GM13977 (cell line): Measurements from ENCODE around the gene TBC1D7.

Experiments used
- DNase-seq: peaks from one replicate; pipeline ENCODE4 v3.0.0; 2012; ENCODE audit warnings: low spot score
- in situ Hi-C: fragments of 300-500 bp; cut with MboI; formaldehyde crosslinking; loops from one replicate; pipeline ENCODE4 v1.12.0; 2022; ENCODE audit warnings: low sequenced_read_pairs, low pct_unique_long_range_greater_than_20kb, mixed read lengths, inconsistent platforms; ENCODE audit not compliant: unreplicated experiment
- TF ChIP-seq, protein P1 (sequence below): IDR thresholded peaks from 2 replicates; pipeline ENCODE4 v1.5.1; 2012; ENCODE audit warnings: mild to moderate bottlenecking, control low read depth; ENCODE audit not compliant: insufficient read depth; ENCODE audit errors: extremely low read depth, missing control alignments

The TBC1D7 gene

DNA sequence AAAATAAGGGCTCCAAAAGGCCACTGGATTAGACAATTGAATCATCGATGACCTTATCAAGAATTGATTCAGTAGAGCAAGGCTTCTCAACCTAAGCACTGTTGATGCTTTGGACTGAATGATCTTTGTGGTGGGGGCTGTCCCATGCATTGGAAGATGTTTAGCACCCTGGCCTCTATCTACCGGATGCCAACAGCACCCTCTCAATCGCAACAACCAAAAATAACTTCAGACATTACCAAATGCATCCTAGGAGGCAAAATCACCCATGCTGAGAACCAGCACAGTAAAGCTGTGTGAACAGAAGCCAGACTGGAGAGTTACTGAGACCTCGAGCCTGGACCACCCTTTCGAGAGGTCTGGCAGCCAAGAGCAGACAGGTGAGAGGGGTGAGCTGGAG, 67.5 kb downstream of the TBC1D7 start:
- DNase-seq = no peak
- TF ChIP-seq, protein P1, sequence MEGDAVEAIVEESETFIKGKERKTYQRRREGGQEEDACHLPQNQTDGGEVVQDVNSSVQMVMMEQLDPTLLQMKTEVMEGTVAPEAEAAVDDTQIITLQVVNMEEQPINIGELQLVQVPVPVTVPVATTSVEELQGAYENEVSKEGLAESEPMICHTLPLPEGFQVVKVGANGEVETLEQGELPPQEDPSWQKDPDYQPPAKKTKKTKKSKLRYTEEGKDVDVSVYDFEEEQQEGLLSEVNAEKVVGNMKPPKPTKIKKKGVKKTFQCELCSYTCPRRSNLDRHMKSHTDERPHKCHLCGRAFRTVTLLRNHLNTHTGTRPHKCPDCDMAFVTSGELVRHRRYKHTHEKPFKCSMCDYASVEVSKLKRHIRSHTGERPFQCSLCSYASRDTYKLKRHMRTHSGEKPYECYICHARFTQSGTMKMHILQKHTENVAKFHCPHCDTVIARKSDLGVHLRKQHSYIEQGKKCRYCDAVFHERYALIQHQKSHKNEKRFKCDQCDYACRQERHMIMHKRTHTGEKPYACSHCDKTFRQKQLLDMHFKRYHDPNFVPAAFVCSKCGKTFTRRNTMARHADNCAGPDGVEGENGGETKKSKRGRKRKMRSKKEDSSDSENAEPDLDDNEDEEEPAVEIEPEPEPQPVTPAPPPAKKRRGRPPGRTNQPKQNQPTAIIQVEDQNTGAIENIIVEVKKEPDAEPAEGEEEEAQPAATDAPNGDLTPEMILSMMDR = no peak
- in situ Hi-C loops = no loop called here

DNA sequence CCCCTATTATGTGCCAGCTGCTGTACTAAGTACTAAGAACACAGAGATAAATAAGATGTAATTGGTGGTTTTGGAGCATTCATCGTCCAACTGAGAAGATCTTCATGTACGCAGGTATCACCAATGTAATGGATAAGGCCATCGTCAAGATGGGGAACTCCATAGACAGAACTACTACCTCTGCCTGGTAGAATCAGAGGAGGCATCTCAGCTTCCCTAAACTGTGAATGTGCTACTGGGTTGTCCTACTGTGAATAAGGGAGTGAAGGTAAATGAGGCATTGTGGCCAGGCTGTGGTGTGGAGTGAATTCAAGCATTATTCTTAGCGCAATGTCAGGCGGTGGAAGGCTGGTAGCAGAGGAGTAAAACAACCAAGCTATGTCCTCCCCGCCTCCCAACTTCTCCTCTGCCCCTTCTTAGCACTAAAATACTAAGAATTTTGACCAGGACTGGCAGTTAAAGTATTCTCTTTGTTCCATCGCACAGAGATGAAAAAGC, 68.2 kb downstream of the TBC1D7 start:
- no peak for DNase-seq
- TF ChIP-seq, protein P1 = no peak
- in situ Hi-C loops = no loop called here

DNA sequence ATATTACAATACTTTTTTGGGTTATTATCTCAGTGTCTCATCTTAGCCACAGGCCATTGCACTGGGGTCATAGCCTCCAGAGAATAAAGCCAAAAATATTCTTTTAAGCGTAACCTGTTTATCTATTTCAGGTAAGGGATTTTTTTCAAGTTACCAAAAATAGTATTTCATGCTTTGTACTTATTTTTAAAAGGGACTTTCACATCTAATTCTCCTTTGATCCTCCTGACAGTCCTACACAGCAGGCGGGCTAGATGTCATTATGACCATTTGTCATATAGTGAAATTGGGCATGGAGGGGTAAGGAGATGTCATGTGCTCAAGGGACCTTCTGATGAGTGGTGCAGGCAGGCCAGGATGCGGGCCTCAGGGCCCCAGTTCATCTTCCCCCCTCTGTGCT, 68.9 kb downstream of the TBC1D7 start:
- DNase-seq = peak; percentile 61
- TF ChIP-seq, protein P1 = no peak
- in situ Hi-C loops = no loop called here

DNA sequence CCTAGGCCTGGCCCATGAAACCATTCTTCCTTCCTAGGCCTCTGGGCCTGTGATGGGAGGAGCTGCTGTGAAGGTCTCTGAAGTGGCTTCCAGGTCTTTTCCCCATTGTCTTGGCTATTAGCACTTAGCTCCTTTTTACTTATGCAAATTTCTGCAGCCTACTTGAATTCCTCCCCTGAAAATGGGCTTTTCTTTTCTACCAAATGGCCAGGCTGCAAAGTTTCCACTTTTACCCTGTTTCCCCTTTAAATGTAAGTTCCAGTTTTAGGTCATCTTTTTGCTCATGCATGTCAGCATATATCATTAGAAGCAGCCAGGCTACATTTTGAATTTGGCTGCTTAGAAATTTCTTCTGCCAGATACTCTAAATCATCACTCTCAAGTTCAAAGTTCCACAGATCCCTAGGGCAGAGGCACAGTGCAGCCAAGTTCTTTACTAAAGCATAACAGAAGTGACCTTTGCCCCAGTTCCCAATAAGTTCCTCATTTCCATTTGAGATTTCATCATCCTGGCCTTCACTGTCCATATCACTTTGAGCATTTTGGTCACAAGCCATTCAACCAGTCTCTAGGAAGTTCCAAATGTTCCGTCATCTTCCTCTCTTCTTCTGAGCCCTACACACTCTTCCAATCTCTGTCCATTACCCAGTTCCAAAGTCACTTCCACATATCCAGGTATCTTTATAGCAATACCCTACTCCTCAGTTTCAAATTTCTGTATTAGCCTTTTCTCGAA, 71.9 kb downstream of the TBC1D7 start:
- TF ChIP-seq, protein P1 = no peak
- in situ Hi-C loops = no loop called here
- DNase-seq = no peak
